Mesothelial cell of epicardium (in vitro differentiated cells): ENCODE data around the gene ANKRD29. TPM values are rescaled to one million over a fixed set of nuclear protein-coding genes. Genes with fewer than 3 reads are reported as not detected.

Source experiments
- DNase-seq, 2 experiments: peaks; one replicate each; pipeline ENCODE4 v3.0.0; 2021; ENCODE audit warnings: low spot score in 2 of 2; ENCODE audit not compliant: unreplicated experiment in 2 of 2
- H3K27ac Mint-ChIP-seq: 2 replicates; pipeline ENCODE4 v1.8.0; 2021; ENCODE audit warnings: mixed read lengths
- H3K27me3 Mint-ChIP-seq: 2 replicates; pipeline ENCODE4 v1.8.0; 2021; ENCODE audit warnings: low read depth, mixed read lengths
- H3K36me3 Mint-ChIP-seq: 2 replicates; pipeline ENCODE4 v1.8.0; 2021; ENCODE audit warnings: mixed read lengths
- H3K4me1 Mint-ChIP-seq: 2 replicates; pipeline ENCODE4 v1.8.0; 2021; ENCODE audit warnings: mixed read lengths
- H3K4me3 Mint-ChIP-seq: 2 replicates; pipeline ENCODE4 v1.8.0; 2021; ENCODE audit warnings: mild to moderate bottlenecking, moderate library complexity, mixed read lengths
- H3K9me3 Mint-ChIP-seq: 2 replicates; pipeline ENCODE4 v1.8.0; 2021; ENCODE audit warnings: mixed read lengths
- CTCF ChIP-seq: fragments of 200-600 bp; sonication (generic); IDR thresholded peaks from one replicate; pipeline ENCODE4 v1.5.0; 2021; ENCODE audit warnings: antibody characterized with exemption; ENCODE audit not compliant: unreplicated experiment
- total RNA-seq: library from RNA; stranded (reverse); gene quantifications from 3 replicates; pipeline ENCODE4 v1.2.1, GENCODE V29; 2021

Gene ANKRD29
- total RNA-seq, 1 donor from 2014 or later, result 2.3 TPM

GRCh38 chr18:23661735-23662308, 889 bp downstream of the ANKRD29 start:
- no peak for TF ChIP-seq CTCF
- Mint-ChIP-seq H3K4me1 (peaks cover 8% of the 10 kb centered on the region), H3K9me3 (no peaks in the 10 kb centered on the region), H3K27ac (no peak overlapping the region), H3K27me3 (peaks cover 83% of the 10 kb centered on the region), H3K4me3 (peak overlapping the region; percentile 59), H3K36me3 (no peaks in the 10 kb centered on the region)
- DNase-seq, result no peak

GRCh38 chr18:23658285-23658684, 4.4 kb downstream of the ANKRD29 start:
- peaks cover 58% of the 10 kb centered on the region for H3K27me3 Mint-ChIP-seq
- H3K4me1 Mint-ChIP-seq, result peaks cover 8% of the 10 kb centered on the region
- no peak for TF ChIP-seq CTCF
- DNase-seq, result no peak
- H3K4me3 Mint-ChIP-seq, result no peak overlapping the region
- H3K9me3 Mint-ChIP-seq, result no peaks in the 10 kb centered on the region
- H3K27ac Mint-ChIP-seq, result no peak overlapping the region
- no peaks in the 10 kb centered on the region for H3K36me3 Mint-ChIP-seq

GRCh38 chr18:23652232-23652631, 10.5 kb downstream of the ANKRD29 start:
- TF ChIP-seq CTCF, result no peak
- Mint-ChIP-seq H3K4me1 (peaks cover 30% of the 10 kb centered on the region), H3K27ac (peak overlapping the region; percentile 84), H3K27me3 (peaks cover 6% of the 10 kb centered on the region), H3K4me3 (no peak overlapping the region), H3K9me3 (no peaks in the 10 kb centered on the region), H3K36me3 (no peaks in the 10 kb centered on the region)
- no peak for DNase-seq

- Mint-ChIP-seq H3K27ac (peak overlapping the region; percentile 84), H3K27me3 (no peaks in the 10 kb centered on the region), H3K4me3 (no peak overlapping the region), H3K36me3 (no peaks in the 10 kb centered on the region), H3K9me3 (no peaks in the 10 kb centered on the region), H3K4me1 (peaks cover 30% of the 10 kb centered on the region)
- no peak for DNase-seq
- TF ChIP-seq CTCF, result no peak
These were observed 11.5 kb downstream of the ANKRD29 start for GRCh38 chr18:23650968-23651927.

GRCh38 chr18:23648940-23649607, 13.6 kb downstream of the ANKRD29 start:
- Mint-ChIP-seq H3K9me3 (no peaks in the 10 kb centered on the region), H3K27me3 (no peaks in the 10 kb centered on the region), H3K27ac (no peak overlapping the region), H3K4me1 (peaks cover 37% of the 10 kb centered on the region), H3K36me3 (no peaks in the 10 kb centered on the region), H3K4me3 (no peak overlapping the region)
- no peak for TF ChIP-seq CTCF
- no peak for DNase-seq
